GM18507 (cell line): ENCODE results near the gene SLC35F4.

Experiments
- DNase-seq: peaks from one replicate; pipeline ENCODE4 v3.0.0; 2011; ENCODE audit warnings: low read depth; ENCODE audit not compliant: insufficient read length; ENCODE audit errors: extremely low spot score
- FAIRE-seq: peaks from 2 replicates; lab custom pipeline; 2011; peaks lifted over from hg19 to GRCh38; lab: Jason Lieb, UNC

Gene SLC35F4

DNA sequence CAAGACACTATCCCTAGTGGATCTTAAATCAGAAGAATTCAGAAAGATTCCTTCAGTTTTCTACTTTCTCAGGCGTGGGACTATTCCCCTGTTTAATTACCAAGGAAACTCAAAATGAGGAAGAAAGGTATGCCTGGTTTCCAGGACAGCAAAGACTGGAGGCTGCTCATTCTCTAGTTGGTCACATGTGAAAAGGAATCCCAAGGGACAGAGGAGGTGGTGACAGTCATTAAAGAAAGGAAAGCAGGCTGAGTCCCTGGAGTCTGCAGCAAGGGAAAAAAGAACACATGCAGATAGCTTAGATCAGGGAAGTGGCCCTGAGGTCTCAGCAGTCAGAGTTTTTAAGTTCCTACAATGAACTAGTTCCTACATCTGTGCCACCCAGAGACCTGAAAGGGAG is 206.8 kb downstream of the SLC35F4 start:
- DNase-seq (no peak), FAIRE-seq (no peak)

DNA sequence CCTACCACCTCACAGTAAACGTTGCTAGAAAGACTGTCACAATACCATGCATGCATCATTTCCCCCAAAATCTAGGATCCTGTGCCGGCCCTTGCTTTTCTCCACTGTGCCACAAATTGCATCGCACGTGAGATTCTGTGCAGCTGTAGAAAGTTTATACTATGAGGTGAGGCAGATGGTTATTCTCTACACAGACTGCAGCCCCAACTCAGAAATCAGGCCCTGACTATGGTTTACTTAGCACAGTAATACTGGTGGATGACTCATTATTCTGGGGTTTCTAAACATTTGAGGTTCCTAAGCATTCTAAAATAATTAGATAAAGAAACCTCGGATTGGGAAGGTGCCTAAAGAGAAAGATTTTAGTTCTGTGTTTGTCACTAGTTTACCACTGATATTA is 208.4 kb downstream of the SLC35F4 start:
- DNase-seq (no peak), FAIRE-seq (no peak)

DNA sequence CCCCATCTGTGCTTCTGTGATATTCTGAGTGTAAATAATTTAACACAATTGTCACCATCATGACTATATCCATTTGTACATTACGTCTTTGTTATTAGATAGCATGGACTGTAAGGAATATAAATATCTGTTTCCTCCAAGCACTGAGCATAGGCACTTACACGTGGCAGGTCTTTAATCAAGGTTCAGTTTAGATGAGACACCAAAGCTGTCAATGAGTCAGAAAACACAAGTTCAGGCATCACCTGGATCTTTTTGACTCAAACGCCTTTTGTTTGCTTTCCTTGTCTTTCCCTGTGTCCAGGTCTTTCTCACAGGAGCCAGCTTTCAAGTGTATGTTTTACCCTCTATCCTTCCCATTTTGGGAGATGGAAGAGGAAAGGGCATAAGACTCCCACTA is 209.0 kb downstream of the SLC35F4 start:
- DNase-seq (no peak), FAIRE-seq (no peak)

DNA sequence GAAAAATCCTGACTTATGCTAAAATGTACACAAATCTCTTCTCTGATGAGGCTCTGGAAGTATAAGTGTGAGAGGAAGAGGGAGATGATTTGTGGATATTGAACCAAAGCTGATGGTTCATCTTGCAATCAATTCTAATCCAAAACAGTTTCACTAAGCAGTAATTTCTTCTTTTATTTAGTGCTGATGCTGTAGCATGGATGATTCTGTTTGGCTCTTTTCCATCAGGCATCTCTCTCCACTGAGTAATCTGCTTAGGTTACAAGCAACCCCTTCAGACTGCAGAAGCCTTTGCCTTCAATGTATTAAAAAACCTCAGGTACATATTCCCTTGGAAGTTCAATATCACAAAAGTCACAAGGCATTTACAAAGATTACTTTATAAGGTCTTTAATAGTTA is 213.1 kb downstream of the SLC35F4 start:
- no peak for DNase-seq
- FAIRE-seq = no peak

DNA sequence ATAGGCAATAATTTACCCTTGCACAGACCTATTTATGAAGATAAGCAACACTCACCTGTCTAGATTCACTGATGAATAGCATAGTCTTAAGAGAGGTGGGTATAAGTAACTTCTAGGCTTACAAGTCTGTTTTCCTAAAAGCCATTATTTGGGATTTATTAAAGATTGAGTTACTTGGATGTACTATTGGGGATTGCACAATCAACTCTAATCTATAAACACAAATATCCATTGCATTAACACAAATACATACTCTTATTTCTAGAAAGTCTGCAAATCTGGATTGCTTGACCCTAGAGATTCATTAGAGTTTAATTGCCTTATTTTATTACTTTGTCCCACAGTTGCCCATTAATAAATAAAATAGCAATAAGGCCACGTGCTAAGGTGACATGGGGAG is 224.1 kb downstream of the SLC35F4 start:
- FAIRE-seq = no peak
- no peak for DNase-seq

DNA sequence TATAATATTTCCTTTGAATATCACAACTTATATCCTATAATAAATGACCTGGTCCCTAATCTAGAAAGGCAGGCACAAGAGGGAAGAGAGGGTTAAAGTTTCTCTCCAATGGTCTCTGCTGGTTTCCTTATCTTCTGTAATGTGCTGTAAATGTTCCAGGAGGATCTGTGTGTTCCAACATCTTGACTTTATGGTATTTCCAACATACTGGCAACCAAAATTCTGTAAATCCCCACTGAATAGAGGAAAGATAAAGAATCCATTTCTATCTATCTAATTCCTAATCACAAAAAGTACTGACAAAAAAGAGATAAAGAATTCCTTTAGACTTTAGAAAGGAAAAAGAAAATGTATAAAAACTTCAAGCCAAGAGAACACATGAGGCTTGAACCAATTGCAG is 225.9 kb downstream of the SLC35F4 start:
- no peak for FAIRE-seq
- no peak for DNase-seq

DNA sequence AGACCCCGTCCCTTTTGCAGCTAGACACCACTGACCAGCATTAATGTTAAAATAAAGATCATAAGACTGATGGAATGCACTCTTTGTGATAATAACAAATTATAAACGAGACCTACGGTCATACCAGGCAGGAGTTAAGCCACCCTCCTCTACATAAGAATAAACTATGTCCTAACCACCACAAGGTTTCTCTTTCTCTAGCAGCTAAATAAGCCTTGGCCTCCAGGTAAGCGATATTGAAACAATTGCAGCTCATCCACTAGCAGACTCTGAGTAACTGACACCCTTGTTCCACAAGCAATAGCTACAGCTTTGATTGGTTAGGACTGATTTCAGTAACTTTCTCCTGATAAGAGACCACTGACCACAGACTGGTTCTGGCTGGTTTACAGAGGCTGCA is 228.0 kb downstream of the SLC35F4 start:
- no peak for DNase-seq
- no peak for FAIRE-seq

DNA sequence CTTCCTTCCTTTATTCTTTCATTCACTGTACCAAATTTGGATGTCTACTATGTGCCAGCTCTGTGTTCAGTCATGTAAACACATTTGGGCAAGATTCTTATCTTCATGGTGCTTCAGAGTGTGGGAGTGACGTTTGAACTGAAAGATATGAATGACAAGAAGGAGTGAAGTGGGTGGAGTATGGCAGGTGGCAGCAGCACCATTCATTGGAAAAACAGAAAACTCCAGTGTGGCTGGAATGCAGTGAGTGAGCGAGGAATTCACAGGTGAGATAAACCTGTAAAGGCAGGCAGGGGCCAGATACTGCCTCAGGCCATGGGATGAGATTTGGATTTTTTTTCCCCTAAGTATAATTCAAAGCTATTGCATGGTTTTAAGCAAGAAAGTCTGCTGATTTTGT is 231.6 kb downstream of the SLC35F4 start:
- DNase-seq (no peak), FAIRE-seq (no peak)

DNA sequence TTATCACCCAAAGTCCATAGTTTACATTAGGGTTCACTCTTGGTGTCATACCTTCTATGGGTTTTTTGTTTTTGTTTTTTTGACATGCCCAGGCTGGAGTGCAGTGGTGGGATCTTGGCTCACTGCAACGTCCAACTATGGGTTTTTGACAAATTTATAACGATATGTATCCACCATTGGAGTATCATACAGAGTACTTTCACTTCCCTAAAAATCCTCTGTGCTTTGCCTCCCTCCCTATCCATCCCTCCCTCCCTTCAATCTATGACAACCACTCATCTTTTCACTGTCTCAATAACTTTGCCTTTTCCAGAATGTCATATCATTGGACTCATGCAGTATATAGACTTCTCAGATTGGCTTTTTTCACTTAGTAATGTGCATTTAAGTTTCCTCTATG is 233.2 kb downstream of the SLC35F4 start:
- FAIRE-seq (no peak), DNase-seq (no peak)

DNA sequence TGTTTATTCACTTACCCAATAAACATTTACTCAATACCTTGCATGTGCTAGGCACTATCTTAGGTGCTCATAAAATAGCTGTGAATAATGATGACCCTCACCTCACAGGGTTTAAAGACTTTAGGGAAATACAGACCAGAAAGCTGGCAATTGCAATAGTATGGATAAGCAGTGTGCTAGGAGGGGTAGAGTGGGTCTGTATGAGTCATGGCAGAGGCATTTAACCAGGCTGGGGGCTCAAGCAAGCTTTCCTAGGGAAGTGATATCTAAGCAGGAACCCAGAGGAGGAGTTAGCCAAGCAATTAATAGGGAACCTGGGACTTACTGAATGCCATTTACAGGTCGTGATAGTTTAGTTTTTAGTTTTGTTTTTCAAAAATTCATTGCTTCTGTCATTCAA is 248.4 kb downstream of the SLC35F4 start:
- FAIRE-seq (no peak), DNase-seq (no peak)

DNA sequence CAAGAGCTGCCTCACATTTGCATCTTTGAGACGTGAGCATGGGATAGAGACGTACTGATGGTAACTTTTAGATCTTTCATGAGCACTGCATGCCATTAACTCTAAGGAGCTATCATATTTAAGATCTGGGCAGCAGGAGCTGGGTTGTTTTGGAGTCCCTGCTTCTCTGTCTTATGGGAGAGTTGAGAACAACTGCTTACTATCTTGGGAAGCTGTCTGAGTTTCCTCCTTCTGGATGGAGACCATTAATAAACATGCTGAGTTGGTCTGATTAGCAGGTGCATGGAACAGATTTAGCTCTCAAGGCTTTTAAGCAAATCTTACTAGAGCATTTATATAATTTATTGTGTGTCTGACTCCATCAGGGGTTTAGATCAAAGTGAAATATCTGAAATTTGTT is 252.9 kb downstream of the SLC35F4 start:
- DNase-seq (no peak), FAIRE-seq (no peak)

DNA sequence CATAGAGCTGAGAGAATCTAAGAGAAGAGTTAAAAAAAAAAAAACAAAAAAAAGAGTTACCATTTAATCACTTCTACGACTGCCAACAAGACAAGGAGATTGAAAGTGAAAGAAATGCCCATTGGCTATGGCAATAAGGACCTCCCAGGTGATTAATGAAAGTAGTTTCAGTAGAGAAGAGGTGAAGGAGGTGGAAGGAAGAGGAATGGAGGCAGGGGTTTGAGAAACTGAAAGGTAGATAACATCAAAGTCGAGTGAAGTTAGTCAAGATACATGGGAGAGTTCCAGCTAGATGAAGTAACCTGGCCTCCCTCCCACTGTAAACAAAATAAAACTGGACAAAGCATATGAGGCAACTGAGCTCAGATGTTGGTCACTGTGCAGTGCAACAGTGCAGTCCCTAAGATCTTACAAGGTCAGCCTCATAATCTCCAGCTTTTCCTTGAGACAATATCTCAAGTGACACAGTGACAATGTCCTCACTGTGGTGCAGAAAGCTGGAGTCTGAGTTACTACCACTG is 254.3 kb downstream of the SLC35F4 start:
- DNase-seq (no peak), FAIRE-seq (peak; percentile 36)

DNA sequence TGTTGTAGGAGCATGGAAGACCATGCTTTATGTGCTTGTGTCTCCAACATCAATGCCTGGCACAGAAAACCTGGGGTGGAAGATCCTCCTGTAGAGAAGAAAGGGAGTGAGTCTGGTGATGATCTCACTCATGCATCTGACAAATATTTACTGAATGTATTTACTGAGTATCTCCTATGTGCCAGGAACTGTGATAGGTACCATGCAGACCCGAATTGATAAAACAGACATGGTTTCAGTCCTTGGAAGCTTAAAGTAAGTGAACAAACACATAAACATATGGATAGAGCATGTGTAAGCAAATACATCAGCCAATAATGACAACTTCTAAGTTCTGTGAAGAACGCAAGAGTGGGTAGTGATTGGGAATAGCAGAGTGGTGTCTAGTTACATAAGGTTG is 255.3 kb downstream of the SLC35F4 start:
- DNase-seq = no peak
- no peak for FAIRE-seq

DNA sequence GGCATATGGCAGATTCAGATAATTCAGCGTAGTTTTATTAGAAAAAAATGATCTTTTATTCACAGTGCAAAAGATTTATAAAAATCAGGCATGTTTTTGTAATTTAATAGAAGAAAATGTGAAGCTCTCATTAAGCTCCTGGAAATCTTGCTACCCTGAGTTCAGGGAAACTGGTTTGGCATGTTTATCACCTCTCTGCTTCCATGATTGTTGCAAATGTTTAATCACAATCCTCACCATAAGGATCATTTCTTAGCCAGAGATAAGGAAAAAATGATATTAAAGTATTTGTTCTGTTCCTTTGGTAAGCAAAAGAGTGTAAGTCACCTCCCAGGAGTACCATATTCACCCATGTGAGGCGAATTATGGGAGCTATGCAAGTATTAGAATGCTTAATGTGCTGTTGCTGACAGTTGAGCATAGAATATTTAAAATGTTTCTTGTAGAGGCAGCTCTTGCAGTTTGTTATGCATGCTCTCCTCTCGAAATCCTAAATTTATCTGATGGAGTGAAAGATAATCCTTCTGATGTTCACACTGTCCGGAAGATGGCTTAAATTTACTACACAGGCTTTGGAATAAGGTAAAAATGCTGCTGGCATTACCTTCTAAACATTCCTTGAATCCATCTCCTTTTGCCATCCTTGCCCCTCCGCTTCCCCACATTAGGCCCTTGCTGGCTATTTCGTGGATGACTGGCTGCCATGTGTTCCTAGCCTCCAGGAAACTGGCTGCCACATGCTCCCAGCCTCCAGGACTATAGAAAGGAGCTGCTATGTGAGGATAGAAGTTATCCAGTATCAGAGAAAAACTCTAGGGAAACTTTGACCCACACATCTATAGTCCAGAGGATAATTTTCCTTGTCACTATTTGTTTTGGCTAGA is 256.5 kb downstream of the SLC35F4 start:
- FAIRE-seq = no peak
- DNase-seq = no peak

DNA sequence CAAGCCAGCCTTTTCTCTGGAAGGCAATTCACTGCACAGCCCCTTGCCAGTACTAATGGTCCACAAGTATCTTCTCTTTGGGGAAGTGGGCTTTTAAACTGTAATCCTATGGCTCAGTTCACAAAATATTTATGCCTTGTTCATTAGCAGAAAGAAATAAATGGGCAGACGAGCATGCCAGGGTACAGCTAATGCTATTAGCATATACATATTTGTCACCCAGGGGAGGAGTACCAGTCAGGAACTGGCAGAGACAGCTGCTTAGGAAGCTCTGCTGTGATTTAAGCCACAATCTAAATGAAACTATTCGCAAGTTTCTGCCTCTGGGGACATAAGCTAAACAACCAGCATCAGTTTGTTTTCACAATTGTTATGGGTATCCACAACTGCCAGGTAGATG is 258.8 kb downstream of the SLC35F4 start:
- FAIRE-seq (no peak), DNase-seq (no peak)

DNA sequence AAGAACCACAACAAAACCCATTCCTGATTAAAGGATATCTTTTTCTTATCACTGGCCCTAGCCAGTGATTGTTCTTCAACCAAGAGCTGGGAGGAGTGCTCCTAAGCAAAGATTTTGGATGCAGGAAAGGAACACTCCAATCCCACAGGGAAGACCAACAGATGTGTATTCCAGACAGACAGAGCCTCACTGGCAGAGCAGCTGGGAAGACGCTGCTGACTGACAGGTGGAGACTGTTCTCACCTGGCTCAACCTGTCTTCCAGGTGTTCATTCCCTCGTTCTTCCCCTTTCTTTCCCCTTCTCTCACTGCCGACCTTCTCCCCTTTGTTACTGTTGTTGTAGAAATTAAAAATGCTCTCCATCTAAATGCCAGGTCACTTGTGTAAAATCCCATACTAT is 282.5 kb downstream of the SLC35F4 start:
- FAIRE-seq = no peak
- no peak for DNase-seq

DNA sequence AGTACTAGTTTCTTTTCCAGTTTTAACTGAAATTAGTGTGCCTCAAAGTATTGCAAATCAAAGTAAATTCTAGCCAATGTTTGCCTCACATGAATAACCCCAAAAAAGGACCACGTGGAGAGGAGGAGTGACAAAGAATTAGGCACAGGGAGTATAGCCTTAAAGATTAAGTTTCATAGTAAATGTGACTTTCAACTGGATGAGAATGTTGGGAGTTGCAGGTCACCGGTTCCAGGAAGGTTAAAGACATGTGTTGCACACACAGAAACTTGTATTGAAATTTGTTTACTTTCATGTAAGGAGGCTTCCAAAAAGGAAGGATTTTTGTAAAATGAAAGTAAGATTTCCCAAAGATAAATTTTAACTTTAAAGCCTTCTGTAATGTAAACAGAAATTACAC is 283.1 kb downstream of the SLC35F4 start:
- no peak for DNase-seq
- no peak for FAIRE-seq

DNA sequence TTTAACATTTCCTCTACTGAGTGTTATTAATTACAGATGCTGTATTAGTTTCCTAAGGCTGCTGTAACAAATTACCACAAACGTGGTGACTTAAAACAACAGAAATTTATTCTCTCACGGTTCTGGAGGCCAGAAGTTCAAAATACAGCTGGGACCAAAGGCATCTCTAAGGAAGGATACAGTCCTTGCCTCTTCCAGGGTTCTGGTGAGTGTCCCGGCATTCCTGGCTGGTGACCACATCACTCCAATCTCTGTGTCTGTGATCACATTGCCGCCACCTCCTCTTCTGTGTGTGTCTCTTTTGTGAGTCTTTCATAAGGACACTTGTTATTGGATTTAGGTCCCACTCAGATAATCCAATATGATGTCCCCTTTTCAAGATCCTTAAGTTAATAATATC is 287.1 kb downstream of the SLC35F4 start:
- FAIRE-seq (no peak), DNase-seq (no peak)

DNA sequence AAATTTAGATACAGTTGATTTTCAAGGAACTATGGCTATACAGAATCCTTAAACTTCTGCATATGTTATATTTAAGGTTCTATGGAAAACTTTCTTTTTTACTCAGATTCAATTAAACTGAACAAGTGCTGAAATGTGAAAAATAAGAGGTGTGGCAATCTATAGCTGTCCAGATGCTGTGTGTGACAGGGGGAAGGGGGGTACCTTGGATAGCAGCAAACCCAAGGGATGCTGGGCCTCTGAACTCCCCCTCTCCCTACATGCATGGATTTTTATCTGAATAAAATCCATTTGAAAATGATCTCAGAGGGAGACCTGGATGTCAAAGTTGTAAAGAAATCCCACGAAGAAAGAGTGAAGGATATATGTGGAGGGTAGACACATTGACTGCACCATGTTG is 289.4 kb downstream of the SLC35F4 start:
- FAIRE-seq (no peak), DNase-seq (no peak)

DNA sequence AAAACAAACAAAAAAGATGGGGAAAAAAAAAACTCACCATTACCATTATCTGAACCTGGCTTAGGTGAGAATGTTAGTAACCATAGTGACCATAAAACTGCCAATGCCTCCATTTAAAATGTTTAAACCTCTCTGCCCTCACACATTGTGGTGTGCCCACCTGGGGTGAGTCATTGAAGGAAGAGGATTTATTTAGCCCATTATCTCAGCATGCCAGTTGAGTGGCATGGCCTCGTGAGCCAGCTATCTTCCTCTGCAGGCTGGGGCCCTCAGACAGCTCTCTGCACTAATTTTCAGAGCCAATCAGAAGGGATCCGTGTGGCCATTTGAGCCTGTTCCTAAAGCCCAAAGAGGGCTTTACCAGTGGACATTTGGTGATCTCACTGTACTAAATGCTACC is 290.4 kb downstream of the SLC35F4 start:
- DNase-seq (no peak), FAIRE-seq (no peak)

DNA sequence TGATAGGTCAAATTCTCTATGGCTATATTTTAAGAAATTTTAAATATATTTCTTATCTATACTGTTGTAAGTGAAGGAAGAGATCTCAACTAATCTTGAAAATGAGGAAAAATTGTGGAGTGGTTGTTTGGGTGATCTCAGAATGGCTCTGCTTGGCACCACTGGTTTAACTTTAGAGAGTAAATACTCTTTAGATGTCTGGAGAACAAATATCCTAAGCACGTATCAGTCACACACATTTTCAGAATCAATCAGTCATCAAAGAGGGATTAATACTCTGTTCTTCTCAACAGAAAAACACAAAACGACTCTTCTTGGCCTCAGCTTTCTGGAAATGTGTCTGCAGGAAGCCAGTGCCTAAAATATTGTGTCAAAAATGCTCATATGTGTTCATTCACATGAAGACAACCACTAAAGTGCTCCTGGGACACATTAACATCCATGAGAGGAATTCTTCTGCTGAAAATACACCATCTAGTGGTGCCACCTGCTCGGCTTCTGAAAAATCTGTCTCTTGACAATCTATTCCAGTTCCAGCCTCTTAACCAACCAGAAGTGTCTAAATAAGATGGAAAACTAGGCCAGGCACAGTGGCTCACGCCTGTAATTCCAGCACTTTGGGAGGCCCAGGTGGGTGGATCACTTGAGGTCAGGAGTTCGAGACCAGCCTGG is 291.1 kb downstream of the SLC35F4 start:
- no peak for DNase-seq
- FAIRE-seq = peak; percentile 29
